Measurements from ENCODE around the gene UBL4A. TPM values are rescaled to one million over a fixed set of nuclear protein-coding genes. Genes with fewer than 3 reads are reported as not detected.

Gene UBL4A
- total RNA-seq, 3 donors from 2014 or later (not counting 1 experiment from before 2014, with no cell fraction given) = 11.7 to 22.4 (median 17.6) TPM

- Histone ChIP-seq H3K9me3 (ENCODE audit: control insufficient read depth, insufficient read depth, low read length) (no peaks in the 10 kb centered on the region), H3K27ac (ENCODE audit: low read length) (no peak overlapping the region), H3K36me3 (ENCODE audit: control insufficient read depth, insufficient read depth, low read length) (peaks cover 13% of the 10 kb centered on the region), H3K4me1 (ENCODE audit: control insufficient read depth, insufficient read depth, low read length) (peaks cover 42% of the 10 kb centered on the region), H3K4me3 (ENCODE audit: low read length) (no peak overlapping the region), H3K27me3 (ENCODE audit: control insufficient read depth, insufficient read depth, low read length) (no peaks in the 10 kb centered on the region)
- Mint-ChIP-seq H3K36me3 (no peaks in the 10 kb centered on the region), H3K4me3 (no peak overlapping the region), H3K27ac (no peak overlapping the region), H3K4me1 (peaks cover 0 to 14% of the 10 kb centered on the region in 2 donors), H3K9me3 (no peaks in the 10 kb centered on the region), H3K27me3 (ENCODE audit: low read depth in 2 of 2) (no peaks in the 10 kb centered on the region)
- no peak for TF ChIP-seq CTCF (IDR thresholded peaks at IDR 0.05)
- intact Hi-C loops (cut with micrococcal nuclease) = no loop called here
- no peak for ATAC-seq
- DNase-seq = no peak
- 90% methylated on average over 12 of the region's 14 CpGs for WGBS (ENCODE audit: insufficient coverage)
These were observed 4.4 kb downstream of the UBL4A start for GRCh38 chrX:154481911-154482601.

GRCh38 chrX:154481195-154481594 lies 5.2 kb downstream of the UBL4A start:
- Mint-ChIP-seq H3K27ac (no peak overlapping the region), H3K4me3 (no peak overlapping the region), H3K9me3 (no peaks in the 10 kb centered on the region), H3K4me1 (peaks cover 0 to 12% of the 10 kb centered on the region in 2 donors), H3K36me3 (no peaks in the 10 kb centered on the region), H3K27me3 (ENCODE audit: low read depth in 2 of 2) (no peaks in the 10 kb centered on the region)
- ATAC-seq (no peak), DNase-seq (no peak)
- TF ChIP-seq CTCF (IDR thresholded peaks at IDR 0.05) = no peak
- H3K36me3 ChIP-seq (ENCODE audit: control insufficient read depth, insufficient read depth, low read length) = peaks cover 13% of the 10 kb centered on the region
- no peak overlapping the region for H3K27ac ChIP-seq (ENCODE audit: low read length)
- no peaks in the 10 kb centered on the region for H3K9me3 ChIP-seq (ENCODE audit: control insufficient read depth, insufficient read depth, low read length)
- H3K27me3 ChIP-seq (ENCODE audit: control insufficient read depth, insufficient read depth, low read length) = no peaks in the 10 kb centered on the region
- no peak overlapping the region for H3K4me3 ChIP-seq (ENCODE audit: low read length)
- WGBS (ENCODE audit: insufficient coverage) = 100% methylated on average over 1 of the region's 5 CpGs
- H3K4me1 ChIP-seq (ENCODE audit: control insufficient read depth, insufficient read depth, low read length) = peaks cover 38% of the 10 kb centered on the region
- intact Hi-C loops (cut with micrococcal nuclease) = no loop called here

- H3K4me1 ChIP-seq (ENCODE audit: control insufficient read depth, insufficient read depth, low read length) = peaks cover 19% of the 10 kb centered on the region
- H3K4me3 ChIP-seq (ENCODE audit: low read length) = peak within 1 kb of the TSS; percentile 48
- peaks cover 0 to 12% of the 10 kb centered on the region in 2 donors for H3K4me1 Mint-ChIP-seq
- peak; percentile 94 to 97 for DNase-seq
- peaks cover under 1% of the 10 kb centered on the region for H3K36me3 ChIP-seq (ENCODE audit: control insufficient read depth, insufficient read depth, low read length)
- H3K9me3 Mint-ChIP-seq = no peaks in the 10 kb centered on the region
- H3K27me3 ChIP-seq (ENCODE audit: control insufficient read depth, insufficient read depth, low read length) = no peaks in the 10 kb centered on the region
- peak within 1 kb of the TSS; percentile 75 for H3K27ac ChIP-seq (ENCODE audit: low read length)
- intact Hi-C loops (cut with micrococcal nuclease) = loop anchor here (5.0 kb wide), 1 partner anchor 52 kb away; the partner anchor contains the start of gene ATP6AP1
- H3K4me3 Mint-ChIP-seq = peak within 1 kb of the TSS; percentile 81
- no peaks in the 10 kb centered on the region for H3K27me3 Mint-ChIP-seq (ENCODE audit: low read depth in 2 of 2)
- 0% methylated on average over 82 of the region's 85 CpGs for WGBS (ENCODE audit: insufficient coverage)
- peak within 1 kb of the TSS; percentile 90 to 92 for H3K27ac Mint-ChIP-seq
- H3K36me3 Mint-ChIP-seq = no peaks in the 10 kb centered on the region
- H3K9me3 ChIP-seq (ENCODE audit: control insufficient read depth, insufficient read depth, low read length) = no peaks in the 10 kb centered on the region
- TF ChIP-seq CTCF (IDR thresholded peaks at IDR 0.05) = no peak
- ATAC-seq = peak; percentile 86 to 97 (median 92)
These were observed 7.4 kb downstream of the UBL4A start, which contains the start of gene LAGE3 for GRCh38 chrX:154478728-154479622. Gene LAGE3 (minus strand): TSS chrX:154479281. CDS start chrX:154478915, 366 bp downstream.
